COLO829 (cell line): ENCODE measurements around the gene DISP3.
"Not testable (repeated sequence)": the region's sequence is repeated elsewhere in the genome, so short reads cannot be mapped to it uniquely, and the experiment has no call there.

ENCODE experiments used
- DNase-seq: peaks from one replicate; pipeline ENCODE4 v3.0.0; 2012; ENCODE audit warnings: low spot score

Gene DISP3

GRCh38 chr1:11578004-11578403, 99.0 kb downstream of the DISP3 start:
- no peak for DNase-seq

GRCh38 chr1:11579506-11579905, 100.6 kb downstream of the DISP3 start:
- DNase-seq, result no peak

- not testable (repeated sequence) for DNase-seq
Measured at GRCh38 chr1:11580049-11580448, 101.1 kb downstream of the DISP3 start.

GRCh38 chr1:11581445-11581991, 102.6 kb downstream of the DISP3 start:
- DNase-seq, result no peak

GRCh38 chr1:11585389-11585788, 106.4 kb downstream of the DISP3 start:
- no peak for DNase-seq
